Glomerular visceral epithelial cell (primary cell): ENCODE results near the gene MYOF.
"Not testable (repeated sequence)": the region's sequence is repeated elsewhere in the genome, so short reads cannot be mapped to it uniquely, and the experiment has no call there.

Experiments used
- DNase-seq: peaks from one replicate; pipeline ENCODE4 v3.0.0-alpha.2; 2016; ENCODE audit errors: extremely low spot score

MYOF gene

DNA sequence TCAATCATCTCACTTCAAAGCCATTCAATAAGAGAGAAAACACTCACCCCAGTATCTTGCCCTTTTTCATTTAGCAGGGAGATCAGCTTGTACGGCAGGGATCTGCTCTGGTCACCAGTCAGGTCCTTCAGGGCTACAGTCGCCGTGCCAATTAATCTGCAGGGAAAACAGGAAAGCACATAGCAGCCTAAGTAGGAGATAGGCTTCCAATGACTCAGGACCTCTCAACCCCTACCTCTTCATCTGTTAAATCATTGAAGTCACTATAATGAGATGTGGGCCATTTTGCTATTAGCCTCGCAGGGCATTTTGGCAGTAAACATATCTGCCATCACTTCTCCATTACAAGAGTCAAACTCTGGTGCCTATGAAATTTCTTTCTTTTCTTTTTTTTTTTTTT lies 50.8 kb downstream of the MYOF start:
- DNase-seq: no peak

GRCh38 chr10:93425861-93426260 lies 56.3 kb downstream of the MYOF start:
- DNase-seq: no peak

DNA sequence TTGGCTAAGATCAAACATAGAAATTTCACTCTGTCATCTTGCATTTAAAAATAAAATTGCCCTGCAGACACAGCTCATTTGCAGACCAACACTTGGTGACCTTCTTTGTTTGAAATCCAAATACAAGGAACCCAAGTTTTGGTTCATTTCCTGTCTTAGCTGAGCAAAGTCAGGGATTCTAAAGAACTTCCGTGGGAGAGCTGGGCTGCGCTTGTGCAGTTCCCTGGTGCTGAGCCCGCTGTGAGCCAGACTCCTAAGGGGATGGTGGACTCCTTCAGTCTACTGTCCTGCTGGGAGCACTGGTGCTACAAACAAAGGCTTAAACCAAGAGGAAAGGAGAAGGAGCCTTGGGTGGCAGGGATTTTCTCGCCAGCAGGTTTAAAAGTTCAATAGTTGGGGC lies 60.0 kb downstream of the MYOF start:
- no peak for DNase-seq

DNA sequence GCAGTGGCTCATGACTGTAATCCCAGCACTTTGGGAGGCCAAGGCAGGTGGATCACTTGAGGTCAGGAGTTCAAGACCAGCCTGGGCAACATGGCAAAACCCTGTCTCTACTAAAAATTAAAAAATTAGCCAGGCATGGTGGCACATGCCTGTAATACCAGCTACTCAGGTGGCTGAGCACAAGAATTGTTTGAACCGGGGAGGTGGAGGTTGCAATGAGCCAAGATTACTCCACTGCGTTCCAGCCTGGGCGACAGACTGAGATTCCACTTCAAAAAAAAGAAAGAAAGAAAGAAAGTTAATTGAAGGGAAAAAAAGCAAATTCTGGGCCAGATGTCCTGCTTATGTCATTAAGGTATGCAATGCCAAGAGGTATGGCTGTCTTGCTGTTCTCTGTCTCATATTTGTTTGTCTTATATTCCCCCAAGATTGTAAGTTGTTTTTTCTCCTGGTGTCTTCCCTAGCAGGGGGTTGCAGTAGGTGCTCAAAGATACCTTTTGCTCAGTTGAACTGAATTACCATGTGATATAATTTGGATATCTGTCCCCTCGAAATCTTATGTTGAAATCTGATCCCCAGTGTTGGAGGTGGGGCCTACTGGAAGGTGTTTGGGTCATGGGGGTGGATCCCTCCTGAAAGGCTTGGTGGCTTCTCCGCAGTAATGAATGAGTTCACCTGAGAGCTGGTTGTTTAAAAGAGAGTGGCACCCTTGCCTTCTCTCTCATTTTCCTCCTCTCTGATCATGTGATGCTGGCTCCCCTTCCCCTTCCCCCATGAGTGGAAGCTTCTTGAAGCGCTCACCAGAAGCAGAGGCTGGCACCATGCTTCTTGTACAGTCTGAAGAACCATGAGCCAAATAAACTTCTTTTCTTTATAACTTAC lies 60.9 kb downstream of the MYOF start:
- no peak for DNase-seq

- no peak for DNase-seq
Observed at GRCh38 chr10:93420091-93420490, 62.0 kb downstream of the MYOF start.

DNA sequence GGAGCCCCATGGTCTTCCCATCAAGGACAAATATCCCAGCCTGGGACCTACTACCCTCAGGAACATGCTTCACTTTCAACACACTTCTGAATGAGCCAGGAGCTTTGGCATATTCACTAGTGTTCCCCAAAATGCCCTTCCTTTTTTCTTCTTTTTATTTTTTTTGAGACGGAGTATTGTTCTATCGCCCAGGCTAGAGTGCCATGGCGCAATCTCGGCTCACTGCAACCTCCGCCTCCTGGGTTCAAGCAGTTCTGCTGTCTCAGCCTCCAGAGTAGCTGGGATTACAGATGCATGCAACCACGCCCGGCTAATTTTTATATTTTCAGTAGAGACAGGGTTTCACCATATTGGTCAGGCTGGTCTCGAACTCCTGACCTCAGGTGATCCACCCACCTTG lies 63.1 kb downstream of the MYOF start:
- DNase-seq: not testable (repeated sequence)

DNA sequence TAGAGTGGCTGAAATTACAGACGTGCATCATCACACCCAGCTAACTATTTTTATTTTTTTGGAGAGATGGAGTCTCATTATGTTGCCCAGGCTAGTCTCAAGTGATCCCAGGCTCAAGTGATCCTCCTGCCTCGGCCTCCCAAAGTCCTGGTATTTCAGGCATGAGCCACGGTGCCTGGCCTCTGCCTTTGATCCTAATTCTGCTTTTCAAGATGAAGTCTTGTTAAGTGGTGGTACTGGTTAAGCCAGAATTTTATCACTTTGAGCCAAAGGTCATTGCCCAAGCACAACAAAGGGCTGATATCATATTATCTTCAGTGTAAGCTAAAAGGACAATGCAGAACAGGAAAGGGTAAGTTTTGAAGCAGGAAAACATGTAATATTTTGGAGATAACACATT lies 64.2 kb downstream of the MYOF start:
- no peak for DNase-seq

GRCh38 chr10:93417266-93417665 lies 64.9 kb downstream of the MYOF start:
- no peak for DNase-seq

GRCh38 chr10:93416824-93417223 lies 65.3 kb downstream of the MYOF start:
- no peak for DNase-seq

DNA sequence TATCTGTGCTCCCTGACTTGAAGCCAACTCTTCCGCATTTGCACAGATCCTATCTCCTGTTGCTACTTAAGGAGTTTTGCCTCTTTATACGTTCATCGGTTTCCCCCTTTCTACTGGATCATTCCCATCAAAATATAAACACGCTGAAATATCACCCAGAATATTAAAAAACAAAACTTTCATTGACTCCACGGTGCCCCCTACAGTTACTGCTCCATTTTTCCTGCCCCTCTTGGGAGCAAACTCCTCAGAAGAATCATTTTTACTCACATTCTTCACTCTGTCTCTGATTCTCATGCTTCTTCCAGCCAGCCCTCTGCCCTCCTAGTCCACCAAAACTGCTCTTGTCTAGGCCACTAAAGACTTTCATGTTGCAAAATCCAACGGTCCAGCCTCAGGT lies 66.4 kb downstream of the MYOF start:
- no peak for DNase-seq

DNA sequence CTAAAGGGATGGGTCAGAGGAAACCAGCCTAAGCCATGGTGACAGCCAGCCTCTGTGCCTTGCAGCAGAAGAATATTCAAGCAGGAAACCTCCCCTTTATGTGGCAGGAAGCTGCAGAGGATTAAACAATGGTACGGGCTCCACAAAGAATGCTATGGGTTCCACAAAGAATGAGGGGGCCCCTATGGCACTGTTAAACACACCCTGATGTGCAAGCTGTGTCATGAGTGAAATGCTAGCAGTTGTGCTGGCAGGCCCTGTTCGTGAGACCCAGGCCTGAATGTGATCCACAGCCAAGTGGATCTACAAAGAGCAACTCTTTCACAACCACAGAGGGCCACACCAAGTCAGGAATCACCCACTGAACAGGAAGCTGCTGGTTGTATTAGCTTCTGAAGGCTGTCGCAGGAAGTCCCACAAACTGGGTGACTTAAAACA lies 68.9 kb downstream of the MYOF start:
- DNase-seq: no peak

- DNase-seq: no peak
Observed at GRCh38 chr10:93412801-93413200, 69.3 kb downstream of the MYOF start.

GRCh38 chr10:93410697-93411348 lies 71.3 kb downstream of the MYOF start:
- no peak for DNase-seq

DNA sequence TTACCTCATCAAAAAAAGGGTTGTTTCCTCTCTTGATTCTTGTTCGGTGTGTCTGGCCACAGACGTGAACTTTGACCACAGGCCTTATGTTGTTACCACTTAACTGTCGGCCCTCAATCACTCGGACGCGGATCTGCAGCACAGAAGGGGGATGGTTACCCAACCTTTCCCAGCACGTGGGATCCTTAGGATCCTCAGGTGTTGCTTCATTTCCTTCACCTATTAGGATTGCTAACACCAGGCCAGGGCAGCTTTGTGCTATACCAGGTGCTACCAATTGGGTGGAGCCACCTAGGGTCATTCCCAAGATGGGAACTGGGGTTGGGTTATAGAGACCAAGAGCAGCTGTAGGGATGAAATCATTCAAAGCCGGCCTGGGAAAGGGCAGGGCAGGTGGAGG lies 73.4 kb downstream of the MYOF start:
- no peak for DNase-seq

- no peak for DNase-seq
Observed at GRCh38 chr10:93406364-93407145, 75.6 kb downstream of the MYOF start.

- DNase-seq: no peak
Observed at GRCh38 chr10:93404048-93404354, 78.1 kb downstream of the MYOF start.

DNA sequence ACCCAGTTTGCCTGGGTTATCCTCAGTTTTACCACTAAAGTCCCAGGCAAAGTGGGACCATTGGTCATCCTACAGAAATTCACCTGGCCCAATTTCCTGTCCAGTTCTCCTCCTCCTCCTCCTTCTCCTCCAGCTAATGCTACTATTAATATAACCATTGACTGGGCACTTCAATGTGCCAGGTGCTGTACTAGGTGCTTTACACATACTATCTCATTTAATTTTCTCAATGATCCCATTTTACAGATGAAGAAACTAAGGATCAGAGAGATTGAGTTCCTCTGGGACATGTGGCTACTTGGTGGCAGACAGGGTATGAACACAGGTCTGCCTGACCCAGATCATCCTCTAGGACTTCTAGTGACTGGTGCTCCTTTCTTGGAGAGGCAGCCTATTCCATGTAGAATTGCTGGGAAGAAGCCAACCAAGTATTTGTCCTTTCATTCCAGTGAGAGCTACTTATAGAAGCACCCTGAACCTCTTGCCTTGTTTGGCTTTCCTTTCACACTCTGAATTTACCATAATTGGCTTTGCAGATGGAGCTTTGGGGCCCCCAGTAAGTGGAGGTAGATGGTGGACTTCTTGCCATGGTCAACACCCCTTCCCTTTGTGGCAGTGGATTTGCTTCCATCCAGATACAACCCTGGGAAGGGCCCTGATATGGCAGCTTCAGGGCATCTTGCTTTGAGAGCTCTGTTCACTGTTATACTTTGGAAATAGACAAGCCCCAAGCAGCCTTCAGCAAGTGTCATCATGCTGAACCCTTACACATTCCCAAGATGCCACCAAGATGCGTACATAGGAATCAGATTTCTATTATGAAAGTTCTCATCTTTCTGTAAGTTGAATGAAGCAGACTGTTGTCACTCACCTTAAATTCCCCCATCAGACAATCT lies 78.7 kb downstream of the MYOF start:
- DNase-seq: no peak

- no peak for DNase-seq
Observed at GRCh38 chr10:93402192-93402591, 79.9 kb downstream of the MYOF start.

DNA sequence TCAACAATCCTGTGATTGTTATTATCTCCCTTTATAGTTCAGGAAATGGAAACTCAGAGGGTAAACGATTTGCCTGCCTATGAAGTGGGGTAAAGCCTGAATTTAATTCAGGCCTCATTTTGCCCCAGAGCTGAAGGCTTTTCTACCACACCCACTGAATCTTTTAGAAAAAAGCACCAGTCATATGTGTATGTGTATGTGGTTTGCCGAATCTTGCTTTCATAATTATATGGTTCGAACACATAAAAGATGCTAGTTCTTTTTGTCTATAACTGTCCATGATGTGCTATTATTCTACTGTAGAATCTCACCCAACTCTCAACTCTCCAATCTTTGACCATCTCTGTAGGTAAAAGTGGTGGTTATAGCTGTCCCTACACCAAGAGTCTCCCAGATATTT lies 83.6 kb downstream of the MYOF start:
- no peak for DNase-seq

DNA sequence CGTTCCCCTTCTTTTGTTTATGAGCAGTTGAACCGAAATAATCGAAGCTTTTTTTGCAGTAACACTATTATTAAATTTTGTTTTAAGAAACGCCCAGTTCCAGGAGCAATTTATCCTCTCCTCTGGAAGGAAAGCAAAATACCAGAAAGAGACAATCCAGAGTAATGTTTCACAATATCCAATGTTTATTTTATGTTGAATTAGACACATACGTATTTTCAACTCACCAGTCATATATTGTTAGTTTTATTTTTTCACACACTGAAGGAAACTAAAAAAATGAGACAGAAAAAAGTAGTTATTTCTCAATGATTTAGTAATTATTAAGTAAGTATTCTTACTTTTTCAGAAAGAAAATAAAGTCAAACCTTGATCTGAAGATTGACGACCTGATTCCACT lies 85.1 kb downstream of the MYOF start:
- DNase-seq: no peak

GRCh38 chr10:93393211-93393610 lies 88.9 kb downstream of the MYOF start:
- no peak for DNase-seq

DNA sequence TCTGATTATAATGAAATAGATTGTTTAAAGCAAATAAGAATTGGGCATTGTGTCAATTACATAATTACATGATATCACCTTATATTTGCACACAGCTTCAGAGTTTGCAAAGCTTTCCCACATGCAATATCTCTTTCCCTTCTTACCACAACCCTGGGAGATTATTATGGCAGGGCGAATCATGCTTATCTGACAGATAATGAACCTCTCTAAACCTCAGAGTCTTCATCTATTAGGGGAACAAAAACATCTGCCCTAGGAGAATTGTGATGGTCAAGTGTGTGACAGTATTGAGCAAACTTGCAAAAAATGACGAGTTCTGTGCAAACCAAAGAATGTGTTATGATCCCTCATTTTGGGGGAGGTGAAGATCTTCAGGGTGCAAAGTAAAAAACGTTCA lies 90.0 kb downstream of the MYOF start:
- no peak for DNase-seq
